ENCODE measurements around the gene CDC42EP1. TPM values are rescaled to one million over a fixed set of nuclear protein-coding genes. Genes with fewer than 3 reads are reported as not detected.

Gene CDC42EP1
- 50.3 TPM for polyA plus RNA-seq
- long read RNA-seq, donor 1, transcript CDC42EP1-201 (3 exons, 2,181 nt): major isoform, 16 of 16 reads
- long read RNA-seq, donor 1, partial matches to known transcripts: 0 of 16 reads
- long read RNA-seq, donor 1, other reads (novel, unspliced or antisense): 0 of 16 reads
- long read RNA-seq, donor 2, transcript CDC42EP1-201 (3 exons, 2,181 nt): major isoform, 23 of 48 reads
- long read RNA-seq, donor 2, partial matches to known transcripts: 25 of 48 reads
- long read RNA-seq, donor 2, other reads (novel, unspliced or antisense): 0 of 48 reads
- long read RNA-seq, donor 3, transcript CDC42EP1-201 (3 exons, 2,181 nt): major isoform, 29 of 136 reads
- long read RNA-seq, donor 3, partial matches to known transcripts: 106 of 136 reads
- long read RNA-seq, donor 3, other reads (novel, unspliced or antisense): 0 of 136 reads
- long read RNA-seq, donor 4, partial matches to known transcripts: 0 of 4 reads
- long read RNA-seq, donor 4, other reads (novel, unspliced or antisense): 0 of 4 reads
- long read RNA-seq, donor 5, transcript CDC42EP1-201 (3 exons, 2,181 nt): major isoform, 18 of 35 reads
- long read RNA-seq, donor 5, partial matches to known transcripts: 17 of 35 reads
- long read RNA-seq, donor 5, other reads (novel, unspliced or antisense): 0 of 35 reads
- long read RNA-seq, donor 6, transcript CDC42EP1-201 (3 exons, 2,181 nt): major isoform, 19 of 57 reads
- long read RNA-seq, donor 6, partial matches to known transcripts: 38 of 57 reads
- long read RNA-seq, donor 6, other reads (novel, unspliced or antisense): 0 of 57 reads
- long read RNA-seq, donor 7, transcript CDC42EP1-201 (3 exons, 2,181 nt): major isoform, 9 of 19 reads
- long read RNA-seq, donor 7, partial matches to known transcripts: 10 of 19 reads
- long read RNA-seq, donor 7, other reads (novel, unspliced or antisense): 0 of 19 reads
- long read RNA-seq, donor 8, transcript CDC42EP1-201 (3 exons, 2,181 nt): major isoform, 24 of 56 reads
- long read RNA-seq, donor 8, partial matches to known transcripts: 32 of 56 reads
- long read RNA-seq, donor 8, other reads (novel, unspliced or antisense): 0 of 56 reads
- long read RNA-seq, donor 9, transcript CDC42EP1-201 (3 exons, 2,181 nt): major isoform, 9 of 952 reads
- long read RNA-seq, donor 9, partial matches to known transcripts: 943 of 952 reads
- long read RNA-seq, donor 9, other reads (novel, unspliced or antisense): 0 of 952 reads
- long read RNA-seq, donor 10, transcript CDC42EP1-201 (3 exons, 2,181 nt): major isoform, 26 of 79 reads
- long read RNA-seq, donor 10, partial matches to known transcripts: 53 of 79 reads
- long read RNA-seq, donor 10, other reads (novel, unspliced or antisense): 0 of 79 reads
- long read RNA-seq, donor 11, transcript CDC42EP1-201 (3 exons, 2,181 nt): major isoform, 14 of 534 reads
- long read RNA-seq, donor 11, partial matches to known transcripts: 520 of 534 reads
- long read RNA-seq, donor 11, other reads (novel, unspliced or antisense): 0 of 534 reads

- Histone ChIP-seq H3K27ac (ENCODE audit: low read length) (peak within 1 kb of the TSS; percentile 88), H3K9me3 (ENCODE audit: control insufficient read depth, low read depth, low read length) (no peaks in the 10 kb centered on the region), H3K27me3 (ENCODE audit: control insufficient read depth, insufficient read depth, low read length) (no peaks in the 10 kb centered on the region), H3K4me3 (ENCODE audit: low read length) (peak within 1 kb of the TSS; percentile 92), H3K4me1 (ENCODE audit: control insufficient read depth, insufficient read depth, low read length) (peaks cover 50% of the 10 kb centered on the region), H3K36me3 (ENCODE audit: control insufficient read depth, insufficient read depth, low read length) (peaks cover 7% of the 10 kb centered on the region)
- WGBS (ENCODE audit: insufficient coverage, low lambda C conversion rate): no CpG with 5 or more reads among the region's 76 CpGs
- peak in 1 of 2 donors; percentile 92 for DNase-seq
These were observed at the start of gene CDC42EP1 for GRCh38 chr22:37559901-37560607. CDC42EP1 (plus strand) TSS chr22:37560480; CDS start chr22:37566350, 5,870 bp downstream.

GRCh38 chr22:37511395-37512104, 48.7 kb upstream of the CDC42EP1 start:
- Histone ChIP-seq H3K27ac (ENCODE audit: low read length) (peak overlapping the region; percentile 83), H3K36me3 (ENCODE audit: control insufficient read depth, insufficient read depth, low read length) (peaks cover 41% of the 10 kb centered on the region), H3K9me3 (ENCODE audit: control insufficient read depth, low read depth, low read length) (peaks cover 3% of the 10 kb centered on the region), H3K4me3 (ENCODE audit: low read length) (no peak overlapping the region), H3K27me3 (ENCODE audit: control insufficient read depth, insufficient read depth, low read length) (no peaks in the 10 kb centered on the region), H3K4me1 (ENCODE audit: control insufficient read depth, insufficient read depth, low read length) (peaks cover 52% of the 10 kb centered on the region)
- 100% methylated on average over 1 of the region's 6 CpGs for WGBS (ENCODE audit: insufficient coverage, low lambda C conversion rate)
- no peak for DNase-seq

GRCh38 chr22:37514526-37515051, 45.7 kb upstream of the CDC42EP1 start:
- Histone ChIP-seq H3K4me1 (ENCODE audit: control insufficient read depth, insufficient read depth, low read length) (peaks cover 45% of the 10 kb centered on the region), H3K9me3 (ENCODE audit: control insufficient read depth, low read depth, low read length) (peaks cover 3% of the 10 kb centered on the region), H3K4me3 (ENCODE audit: low read length) (no peak overlapping the region), H3K27me3 (ENCODE audit: control insufficient read depth, insufficient read depth, low read length) (no peaks in the 10 kb centered on the region), H3K27ac (ENCODE audit: low read length) (no peak overlapping the region), H3K36me3 (ENCODE audit: control insufficient read depth, insufficient read depth, low read length) (peaks cover 26% of the 10 kb centered on the region)
- WGBS (ENCODE audit: insufficient coverage, low lambda C conversion rate): no CpG with 5 or more reads among the region's 15 CpGs
- no peak for DNase-seq

- Histone ChIP-seq H3K9me3 (ENCODE audit: control insufficient read depth, low read depth, low read length) (peaks cover 3% of the 10 kb centered on the region), H3K4me3 (ENCODE audit: low read length) (no peak overlapping the region), H3K27me3 (ENCODE audit: control insufficient read depth, insufficient read depth, low read length) (peaks cover 4% of the 10 kb centered on the region), H3K27ac (ENCODE audit: low read length) (no peak overlapping the region), H3K4me1 (ENCODE audit: control insufficient read depth, insufficient read depth, low read length) (peaks cover 38% of the 10 kb centered on the region), H3K36me3 (ENCODE audit: control insufficient read depth, insufficient read depth, low read length) (peaks cover 26% of the 10 kb centered on the region)
- WGBS (ENCODE audit: insufficient coverage, low lambda C conversion rate): no CpG with 5 or more reads among the region's 23 CpGs
- no peak for DNase-seq
These were observed 44.4 kb upstream of the CDC42EP1 start for GRCh38 chr22:37515901-37516300.

- no CpG with 5 or more reads among the region's 1 CpG for WGBS (ENCODE audit: insufficient coverage, low lambda C conversion rate)
- Histone ChIP-seq H3K36me3 (ENCODE audit: control insufficient read depth, insufficient read depth, low read length) (peaks cover 26% of the 10 kb centered on the region), H3K27ac (ENCODE audit: low read length) (no peak overlapping the region), H3K9me3 (ENCODE audit: control insufficient read depth, low read depth, low read length) (peaks cover 3% of the 10 kb centered on the region), H3K27me3 (ENCODE audit: control insufficient read depth, insufficient read depth, low read length) (peaks cover 4% of the 10 kb centered on the region), H3K4me1 (ENCODE audit: control insufficient read depth, insufficient read depth, low read length) (peaks cover 40% of the 10 kb centered on the region), H3K4me3 (ENCODE audit: low read length) (no peak overlapping the region)
- no peak for DNase-seq
These were observed 43.8 kb upstream of the CDC42EP1 start for GRCh38 chr22:37516456-37516855.

- no CpG with 5 or more reads among the region's 15 CpGs for WGBS (ENCODE audit: insufficient coverage, low lambda C conversion rate)
- peaks cover 3% of the 10 kb centered on the region for H3K9me3 ChIP-seq (ENCODE audit: control insufficient read depth, low read depth, low read length)
- peaks cover 22% of the 10 kb centered on the region for H3K36me3 ChIP-seq (ENCODE audit: control insufficient read depth, insufficient read depth, low read length)
- peaks cover 4% of the 10 kb centered on the region for H3K27me3 ChIP-seq (ENCODE audit: control insufficient read depth, insufficient read depth, low read length)
- H3K4me3 ChIP-seq (ENCODE audit: low read length): peak overlapping the region; percentile 55
- H3K27ac ChIP-seq (ENCODE audit: low read length): peak overlapping the region; percentile 54
- DNase-seq: no peak
- H3K4me1 ChIP-seq (ENCODE audit: control insufficient read depth, insufficient read depth, low read length): peaks cover 40% of the 10 kb centered on the region
These were observed 42.3 kb upstream of the CDC42EP1 start for GRCh38 chr22:37517826-37518450.

GRCh38 chr22:37518509-37519267, 41.6 kb upstream of the CDC42EP1 start:
- H3K9me3 ChIP-seq (ENCODE audit: control insufficient read depth, low read depth, low read length): peaks cover 3% of the 10 kb centered on the region
- H3K27me3 ChIP-seq (ENCODE audit: control insufficient read depth, insufficient read depth, low read length): peaks cover 4% of the 10 kb centered on the region
- H3K27ac ChIP-seq (ENCODE audit: low read length): peak overlapping the region; percentile 54
- peak in 1 of 2 donors; percentile 73 for DNase-seq
- H3K36me3 ChIP-seq (ENCODE audit: control insufficient read depth, insufficient read depth, low read length): peaks cover 22% of the 10 kb centered on the region
- H3K4me3 ChIP-seq (ENCODE audit: low read length): peak overlapping the region; percentile 55
- H3K4me1 ChIP-seq (ENCODE audit: control insufficient read depth, insufficient read depth, low read length): peaks cover 40% of the 10 kb centered on the region
- WGBS (ENCODE audit: insufficient coverage, low lambda C conversion rate): no CpG with 5 or more reads among the region's 63 CpGs

Measured in large intestine (tissue), 12 donors.